DND-41 (cell line): ENCODE measurements around the gene TDRD9.

Source experiments
- ATAC-seq: fragments of 200-7000 bp; cut with Tn5 transposase; 3 replicates; pipeline ENCODE4 v1.9.1; 2021; ENCODE audit warnings: low read depth; ENCODE audit not compliant: insufficient read depth
- DNase-seq: peaks from one replicate; pipeline ENCODE4 v3.0.0-alpha.2; 2020
- H2AFZ ChIP-seq: 2 replicates; pipeline ENCODE4 v1.6.0; 2012; ENCODE audit warnings: low read depth, low read length
- H3K27ac ChIP-seq: 2 replicates; pipeline ENCODE4 v1.5.1; 2012; ENCODE audit warnings: low read length, inconsistent platforms
- H3K27me3 ChIP-seq: fragments of 200-600 bp; sonication (generic); 2 replicates; pipeline ENCODE4 v1.6.0; 2012; ENCODE audit warnings: low read length, mild to moderate bottlenecking, inconsistent platforms; ENCODE audit not compliant: insufficient read depth, poor library complexity
- H3K36me3 ChIP-seq: 2 replicates; pipeline ENCODE4 v1.5.1; 2012; ENCODE audit warnings: low read length, inconsistent platforms; ENCODE audit not compliant: insufficient read depth
- H3K4me1 ChIP-seq: 2 replicates; pipeline ENCODE4 v1.5.1; 2012; ENCODE audit warnings: mild to moderate bottlenecking, low read length; ENCODE audit not compliant: insufficient read depth
- H3K4me2 ChIP-seq: 2 replicates; pipeline ENCODE4 v1.6.0; 2012; ENCODE audit warnings: mild to moderate bottlenecking, moderate library complexity, low read length, inconsistent platforms; ENCODE audit not compliant: insufficient read depth
- H3K4me3 ChIP-seq, 2 experiments: fragments of 200-600 bp in 1 of 2; shearing (Covaris generic) in 1 of 2; 2 replicates each; pipeline ENCODE4 v1.5.1; 2012 to 2016; ENCODE audit warnings: inconsistent platforms in 2 of 2, low read length in 2 of 2, mild to moderate bottlenecking in 2 of 2, low read depth in 1 of 2, moderate library complexity in 1 of 2
- H3K79me2 ChIP-seq: 2 replicates; pipeline ENCODE4 v1.6.0; 2012; ENCODE audit warnings: low read length, inconsistent platforms; ENCODE audit not compliant: insufficient read depth
- H3K9ac ChIP-seq: 2 replicates; pipeline ENCODE4 v1.6.0; 2012; ENCODE audit warnings: low read depth, mild to moderate bottlenecking, inconsistent platforms, low read length, moderate library complexity
- H3K9me3 ChIP-seq: 2 replicates; pipeline ENCODE4 v1.5.1; 2012; ENCODE audit warnings: low read length, moderate library complexity, mild to moderate bottlenecking, inconsistent platforms; ENCODE audit not compliant: insufficient read depth, severe bottlenecking
- H4K20me1 ChIP-seq: 2 replicates; pipeline ENCODE4 v1.6.0; 2012; ENCODE audit warnings: low read length; ENCODE audit not compliant: insufficient read depth
- CTCF ChIP-seq: IDR thresholded peaks from 2 replicates; pipeline ENCODE4 v1.5.1; 2012; ENCODE audit warnings: borderline replicate concordance, low read length, moderate library complexity, mild to moderate bottlenecking; ENCODE audit not compliant: poor library complexity, severe bottlenecking; ENCODE audit errors: extremely low read depth
- EZH2 ChIP-seq: IDR thresholded peaks from 3 replicates; pipeline ENCODE4 v1.6.1; 2012; ENCODE audit warnings: borderline replicate concordance, low read depth, mild to moderate bottlenecking, moderate library complexity, low read length, inconsistent platforms; ENCODE audit not compliant: severe bottlenecking

TDRD9 gene

DNA sequence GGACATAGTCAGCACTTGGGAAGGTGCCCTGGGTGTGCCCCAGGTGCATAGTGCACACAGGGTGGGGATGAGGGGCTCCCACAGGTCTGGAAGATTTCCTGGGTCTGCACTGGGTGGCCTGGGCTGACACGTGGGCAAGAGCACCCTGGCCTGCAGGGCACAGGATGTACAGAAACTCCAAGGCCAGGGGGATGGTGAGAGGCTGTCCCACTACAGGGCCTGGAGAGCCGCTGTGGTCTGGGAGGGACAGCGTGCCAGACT, 45.1 kb upstream of the TDRD9 start:
- Histone ChIP-seq H3K4me1 (peaks cover 11% of the 10 kb centered on the region; the same call in 1 of the 2 replicates), H3K9me3 (no peaks in the 10 kb centered on the region), H3K9ac (no peak overlapping the region), H3K27ac (no peak overlapping the region), H4K20me1 (peaks cover 4% of the 10 kb centered on the region; the same call in 1 of the 2 replicates), H3K4me3 (no peak overlapping the region), H3K4me2 (no peak overlapping the region), H2AFZ (no peak overlapping the region), H3K27me3 (peaks cover 17% of the 10 kb centered on the region), H3K79me2 (no peaks in the 10 kb centered on the region), H3K36me3 (no peaks in the 10 kb centered on the region)
- TF ChIP-seq EZH2: no peak
- TF ChIP-seq CTCF: no peak
- ATAC-seq (no peak), DNase-seq (no peak)

- peaks cover 11% of the 10 kb centered on the region; the same call in 1 of the 2 replicates for H3K4me1 ChIP-seq
- H3K27me3 ChIP-seq: peaks cover 10% of the 10 kb centered on the region
- DNase-seq (no peak), ATAC-seq (no peak)
- peaks cover 4% of the 10 kb centered on the region; the same call in 1 of the 2 replicates for H4K20me1 ChIP-seq
- no peak overlapping the region for H3K9ac ChIP-seq
- H3K4me2 ChIP-seq: no peak overlapping the region
- H3K36me3 ChIP-seq: no peaks in the 10 kb centered on the region
- no peak overlapping the region for H2AFZ ChIP-seq
- H3K79me2 ChIP-seq: no peaks in the 10 kb centered on the region
- TF ChIP-seq CTCF (no peak), EZH2 (no peak)
- H3K27ac ChIP-seq: no peak overlapping the region
- no peak overlapping the region for H3K4me3 ChIP-seq
- no peaks in the 10 kb centered on the region for H3K9me3 ChIP-seq
Measured at GRCh38 chr14:103884854-103885253, 43.4 kb upstream of the TDRD9 start.

DNA sequence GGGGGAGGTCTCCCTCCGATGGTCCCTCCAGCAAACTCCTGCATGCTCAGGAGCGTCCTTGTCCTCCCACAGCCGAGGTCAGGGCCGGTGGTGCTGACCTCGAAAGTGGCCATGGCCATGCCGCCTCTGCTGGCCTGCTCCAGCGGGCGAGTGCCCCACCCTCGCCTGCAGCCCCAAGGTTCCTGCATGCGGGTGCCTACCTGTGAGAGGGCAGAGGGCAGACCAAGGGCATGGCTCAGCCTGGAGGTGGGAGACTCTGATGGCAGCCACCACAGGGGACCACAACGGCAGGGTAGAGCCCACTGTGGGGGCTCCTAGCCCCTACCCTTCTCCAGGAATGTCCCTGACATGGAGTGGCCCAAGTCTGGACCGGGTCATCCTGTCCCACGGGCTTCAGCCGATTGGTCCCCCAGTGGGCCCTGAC, 42.7 kb upstream of the TDRD9 start:
- Histone ChIP-seq H3K9me3 (no peaks in the 10 kb centered on the region), H3K4me1 (peaks cover 4% of the 10 kb centered on the region; the same call in 1 of the 2 replicates), H3K27ac (no peak overlapping the region), H3K9ac (no peak overlapping the region), H3K36me3 (no peaks in the 10 kb centered on the region), H3K4me3 (no peak overlapping the region), H4K20me1 (peaks cover 4% of the 10 kb centered on the region; the same call in 1 of the 2 replicates), H3K4me2 (no peak overlapping the region), H3K79me2 (no peaks in the 10 kb centered on the region), H2AFZ (no peak overlapping the region), H3K27me3 (peaks cover 5% of the 10 kb centered on the region)
- TF ChIP-seq EZH2 (no peak), CTCF (no peak)
- DNase-seq (no peak), ATAC-seq (no peak)
